GM18508 (cell line): Measurements from ENCODE around the gene DELE1.

Experiments used
- ATAC-seq: cut with Tn5 transposase; IDR thresholded peaks from one replicate; pipeline ENCODE4 v1.9.1; 2021; ENCODE audit warnings: moderate number of reproducible peaks; ENCODE audit not compliant: insufficient read depth, unreplicated experiment

DELE1 gene

GRCh38 chr5:141950207-141951005 is 26.7 kb downstream of the DELE1 start:
- no peak for ATAC-seq

GRCh38 chr5:141951332-141951781 is 27.7 kb downstream of the DELE1 start:
- ATAC-seq, result no peak

GRCh38 chr5:141952020-141952419 is 28.3 kb downstream of the DELE1 start:
- ATAC-seq, result no peak

GRCh38 chr5:141954194-141954593 is 30.5 kb downstream of the DELE1 start:
- ATAC-seq, result no peak

- ATAC-seq, result no peak
Observed at GRCh38 chr5:141957367-141957996, 33.8 kb downstream of the DELE1 start.

- no peak for ATAC-seq
Observed at GRCh38 chr5:141958113-141958512, 34.4 kb downstream of the DELE1 start, which contains the start of gene PCDH12. PCDH12 (minus strand) TSS chr5:141958202; CDS start chr5:141957851, 351 bp downstream.

- no peak for ATAC-seq
Observed at GRCh38 chr5:141958546-141959172, 35.0 kb downstream of the DELE1 start.

- ATAC-seq, result no peak
Observed at GRCh38 chr5:141960018-141960417, 36.3 kb downstream of the DELE1 start.

GRCh38 chr5:141960449-141961323 is 37.0 kb downstream of the DELE1 start:
- peak; percentile 69 for ATAC-seq

GRCh38 chr5:141961466-141961865 is 37.8 kb downstream of the DELE1 start:
- ATAC-seq, result no peak

- ATAC-seq, result no peak
Observed at GRCh38 chr5:141963701-141964100, 40.0 kb downstream of the DELE1 start.

- ATAC-seq, result no peak
Observed at GRCh38 chr5:141965071-141965470, 41.4 kb downstream of the DELE1 start.

- ATAC-seq, result no peak
Observed at GRCh38 chr5:141966275-141966962, 42.7 kb downstream of the DELE1 start.

- no peak for ATAC-seq
Observed at GRCh38 chr5:141966963-141967333, 43.3 kb downstream of the DELE1 start.

- peak; percentile 75 for ATAC-seq
Observed at GRCh38 chr5:141968914-141969608, 45.4 kb downstream of the DELE1 start, which contains the start of gene RNF14. RNF14 (plus strand) TSS chr5:141969105; CDS start chr5:141973589, 4,484 bp downstream.

GRCh38 chr5:141969783-141970771 is 46.4 kb downstream of the DELE1 start:
- peak; percentile 61 for ATAC-seq

- ATAC-seq, result no peak
Observed at GRCh38 chr5:141973871-141974595, 50.4 kb downstream of the DELE1 start.
